Measurements from ENCODE around the gene UCHL3.

GRCh38 chr13:75533861-75534260, 15.7 kb upstream of the UCHL3 start:
- TF ChIP-seq CTCF (IDR thresholded peaks at IDR 0.05) (no peak), POLR2A (IDR thresholded peaks at IDR 0.05) (no peak)
